H9 (cell line): ENCODE data around the gene THSD1. TPM values are rescaled to one million over a fixed set of nuclear protein-coding genes. Genes with fewer than 3 reads are reported as not detected.
A peak's percentile ranks its signal among the peaks of the same experiment; 100 is the strongest.

Experiments
- DNase-seq: peaks from one replicate; pipeline ENCODE4 v3.0.0-alpha.2; 2017
- H2AFZ ChIP-seq: one replicate; pipeline ENCODE4 v1.6.1; 2013; ENCODE audit warnings: mild to moderate bottlenecking, low read length, control low read depth, moderate library complexity
- H2AK5ac ChIP-seq: 2 replicates; pipeline ENCODE4 v1.6.1; 2013; ENCODE audit warnings: low read length, control low read depth, mixed read lengths; ENCODE audit not compliant: insufficient read length
- H2BK120ac ChIP-seq: one replicate; pipeline ENCODE4 v1.6.1; 2013; ENCODE audit warnings: low read depth, mild to moderate bottlenecking, low read length, control low read depth, inconsistent platforms; ENCODE audit not compliant: poor library complexity, severe bottlenecking
- H2BK12ac ChIP-seq: 2 replicates; pipeline ENCODE4 v1.6.1; 2013; ENCODE audit warnings: low read length, control low read depth, mixed read lengths, low read depth; ENCODE audit not compliant: insufficient read length
- H2BK15ac ChIP-seq: 2 replicates; pipeline ENCODE4 v1.6.1; 2013; ENCODE audit warnings: low read depth, low read length, control low read depth
- H2BK20ac ChIP-seq: one replicate; pipeline ENCODE4 v1.6.1; 2013; ENCODE audit warnings: low read depth, mild to moderate bottlenecking, low read length, control low read depth, inconsistent platforms; ENCODE audit not compliant: poor library complexity, severe bottlenecking
- H2BK5ac ChIP-seq: 2 replicates; pipeline ENCODE4 v1.6.1; 2013; ENCODE audit warnings: low read length, control low read depth, mixed read lengths; ENCODE audit not compliant: insufficient read length
- H3K14ac ChIP-seq: 2 replicates; pipeline ENCODE4 v1.6.1; 2013; ENCODE audit warnings: low read length, control low read depth; ENCODE audit not compliant: insufficient read depth
- H3K18ac ChIP-seq: 2 replicates; pipeline ENCODE4 v1.6.1; 2013; ENCODE audit warnings: low read depth, mild to moderate bottlenecking, mixed read lengths, low read length, control low read depth; ENCODE audit not compliant: insufficient read length
- H3K23ac ChIP-seq: 2 replicates; pipeline ENCODE4 v1.6.1; 2013; ENCODE audit warnings: low read length, control low read depth, mixed read lengths, low read depth; ENCODE audit not compliant: insufficient read length
- H3K23me2 ChIP-seq: 2 replicates; pipeline ENCODE4 v1.6.1; 2013; ENCODE audit warnings: low read depth, mild to moderate bottlenecking, mixed read lengths, low read length, control low read depth; ENCODE audit not compliant: insufficient read length, poor library complexity, severe bottlenecking
- H3K27ac ChIP-seq: 2 replicates; pipeline ENCODE4 v1.5.1; 2013; ENCODE audit warnings: low read length, control low read depth, mixed read lengths, low read depth; ENCODE audit not compliant: insufficient read length
- H3K27me3 ChIP-seq: 2 replicates; pipeline ENCODE4 v1.6.1; 2013; ENCODE audit warnings: low read length, control low read depth, inconsistent platforms; ENCODE audit not compliant: insufficient read depth
- H3K4ac ChIP-seq: 2 replicates; pipeline ENCODE4 v1.6.1; 2013; ENCODE audit warnings: low read depth, mild to moderate bottlenecking, control low read depth, inconsistent platforms, low read length, moderate library complexity
- H3K4me1 ChIP-seq: 2 replicates; pipeline ENCODE4 v1.6.1; 2013; ENCODE audit warnings: low read length, control low read depth, inconsistent platforms; ENCODE audit not compliant: insufficient read depth
- H3K4me2 ChIP-seq: 2 replicates; pipeline ENCODE4 v1.6.1; 2013; ENCODE audit warnings: low read length, control low read depth, mixed read lengths; ENCODE audit not compliant: insufficient read length, insufficient read depth
- H3K56ac ChIP-seq: 2 replicates; pipeline ENCODE4 v1.6.1; 2013; ENCODE audit warnings: low read depth, mild to moderate bottlenecking, mixed read lengths, low read length, control low read depth; ENCODE audit not compliant: insufficient read length
- H3K79me1 ChIP-seq: 2 replicates; pipeline ENCODE4 v1.6.1; 2013; ENCODE audit warnings: low read depth, mild to moderate bottlenecking, moderate library complexity, low read length, control low read depth, inconsistent platforms; ENCODE audit not compliant: insufficient read depth, poor library complexity, severe bottlenecking
- H3K79me2 ChIP-seq: 2 replicates; pipeline ENCODE4 v1.6.1; 2013; ENCODE audit warnings: low read length, control low read depth, inconsistent platforms; ENCODE audit not compliant: insufficient read depth
- H3K9ac ChIP-seq: 2 replicates; pipeline ENCODE4 v1.6.1; 2013; ENCODE audit warnings: low read length, control low read depth, mixed read lengths; ENCODE audit not compliant: insufficient read length; ENCODE audit errors: extremely low read depth
- H3K9me3 ChIP-seq: one replicate; pipeline ENCODE4 v1.6.1; 2013; ENCODE audit warnings: low read depth, low read length, inconsistent platforms; ENCODE audit not compliant: control insufficient read depth
- H3T11ph ChIP-seq: one replicate; pipeline ENCODE4 v1.6.1; 2013; ENCODE audit warnings: mild to moderate bottlenecking, low read length, control low read depth, inconsistent platforms
- H4K20me1 ChIP-seq: one replicate; pipeline ENCODE4 v1.6.1; 2013; ENCODE audit not compliant: control insufficient read depth, insufficient read length, insufficient read depth
- H4K5ac ChIP-seq: 2 replicates; pipeline ENCODE4 v1.6.1; 2013; ENCODE audit warnings: low read depth, mild to moderate bottlenecking, mixed read lengths, low read length, control low read depth; ENCODE audit not compliant: insufficient read length
- H4K8ac ChIP-seq: replicated peaks from 2 replicates; pipeline ENCODE4 v1.6.1; 2013; ENCODE audit warnings: low read length, control low read depth, mixed read lengths, low read depth; ENCODE audit not compliant: insufficient read length
- H4K91ac ChIP-seq: 2 replicates; pipeline ENCODE4 v1.6.1; 2013; ENCODE audit warnings: low read depth, mild to moderate bottlenecking, moderate library complexity, mixed read lengths, low read length, control low read depth; ENCODE audit not compliant: insufficient read length
- H3K27ac Mint-ChIP-seq, 3 experiments: 2 replicates in 2 of 3; 3 replicates in 1 of 3; pipeline ENCODE4 v1.8.0; 2020 to 2021; ENCODE audit warnings: mixed read lengths in 3 of 3, mild to moderate bottlenecking in 1 of 3, moderate library complexity in 1 of 3
- H3K27me3 Mint-ChIP-seq: 2 replicates; pipeline ENCODE4 v1.8.0; 2021; ENCODE audit warnings: low read depth, mild to moderate bottlenecking, moderate library complexity, mixed read lengths
- H3K36me3 Mint-ChIP-seq, 3 experiments: 2 replicates in 2 of 3; 3 replicates in 1 of 3; pipeline ENCODE4 v1.8.0; 2020 to 2021; ENCODE audit warnings: low read depth in 3 of 3, mixed read lengths in 3 of 3; ENCODE audit not compliant: insufficient read depth in 1 of 3
- H3K4me1 Mint-ChIP-seq, 2 experiments: 2 replicates each; pipeline ENCODE4 v1.8.0; 2020; ENCODE audit warnings: mixed read lengths in 2 of 2
- H3K4me3 Mint-ChIP-seq, 2 experiments: 2 replicates in 1 of 2; 3 replicates in 1 of 2; pipeline ENCODE4 v1.8.0; 2020 to 2021; ENCODE audit warnings: mild to moderate bottlenecking in 2 of 2, mixed read lengths in 2 of 2, moderate library complexity in 1 of 2
- H3K9me3 Mint-ChIP-seq, 2 experiments: 2 replicates in 1 of 2; 3 replicates in 1 of 2; pipeline ENCODE4 v1.8.0; 2020; ENCODE audit warnings: mild to moderate bottlenecking in 2 of 2, mixed read lengths in 2 of 2, moderate library complexity in 1 of 2
- CTCF ChIP-seq: fragments of 200-600 bp; sonication (generic); conservative IDR thresholded peaks from 3 replicates; pipeline ENCODE4 v1.8.0; 2021; ENCODE audit warnings: antibody characterized with exemption, mild to moderate bottlenecking
- WGBS: extraction: QIAGEN DNeasy Blood & Tissue Kit; methylation state at CpG from one replicate; pipeline ENCODE4 v1.1.7; 2013; ENCODE audit warnings: missing lambda C conversion rate, low lambda C conversion rate, mixed read lengths; ENCODE audit not compliant: insufficient read length; ENCODE audit errors: extremely low coverage; 5-methylcytosine and 5-hydroxymethylcytosine counted together
- total RNA-seq: library from RNA; stranded (reverse); gene quantifications from 2 replicates; pipeline ENCODE4 v1.2.1, GENCODE V29; 2021

THSD1 gene
- total RNA-seq, 1 experiment from 2014 or later, result 0.22 TPM

- no peaks in the 10 kb centered on the region for H3K79me2 ChIP-seq
- no peaks in the 10 kb centered on the region for H4K20me1 ChIP-seq
- no peak overlapping the region for H4K8ac ChIP-seq
- WGBS, result no CpG with 5 or more reads among the region's 21 CpGs
- no peaks in the 10 kb centered on the region for H3K79me1 ChIP-seq
- no peak for TF ChIP-seq CTCF
- Mint-ChIP-seq H3K36me3 (no peaks in the 10 kb centered on the region; a peak in 1 of 7 replicates), H3K27me3 (no peaks in the 10 kb centered on the region), H3K9me3 (no peaks in the 10 kb centered on the region), H3K4me1 (0 out of 4 replicates have a peak, but pooled peaks cover 0 to 2% of the 10 kb centered on the region in 2 experiments), H3K4me3 (no peak overlapping the region), H3K27ac (no peak overlapping the region)
- H3K23ac ChIP-seq, result no peak overlapping the region
- no peak overlapping the region for H2BK120ac ChIP-seq
- H3K9ac ChIP-seq, result no peak overlapping the region
- H3K27ac ChIP-seq, result no peak overlapping the region
- peak overlapping the region; percentile 34 for H3K18ac ChIP-seq
- no peaks in the 10 kb centered on the region for H3K27me3 ChIP-seq
- H2BK20ac ChIP-seq, result no peak overlapping the region
- H3K14ac ChIP-seq, result no peak overlapping the region; the same call in 1 of the 2 replicates
- H4K91ac ChIP-seq, result no peak overlapping the region
- no peak overlapping the region for H2BK15ac ChIP-seq
- no peak overlapping the region for H4K5ac ChIP-seq
- no peak overlapping the region for H3K4me2 ChIP-seq
- no peak overlapping the region for H2BK5ac ChIP-seq
- no peak overlapping the region for H3T11ph ChIP-seq
- no peaks in the 10 kb centered on the region for H3K23me2 ChIP-seq
- H2AK5ac ChIP-seq, result no peak overlapping the region
- H3K56ac ChIP-seq, result no peak overlapping the region
- H2AFZ ChIP-seq, result no peak overlapping the region
- no peaks in the 10 kb centered on the region for H3K4me1 ChIP-seq
- no peak overlapping the region for H3K4ac ChIP-seq
- H2BK12ac ChIP-seq, result no peak overlapping the region
- H3K9me3 ChIP-seq, result no peaks in the 10 kb centered on the region
- DNase-seq, result no peak
Observed at GRCh38 chr13:52377898-52378297, 28.1 kb downstream of the THSD1 start.
